H1 (cell line): ENCODE data around the gene CLEC1A. TPM values are rescaled to one million over a fixed set of nuclear protein-coding genes. Genes with fewer than 3 reads are reported as not detected.

Source experiments
- EGR1 ChIP-seq: IDR thresholded peaks from 2 replicates; pipeline ENCODE4 v1.6.1; 2011; ENCODE audit warnings: low read depth, low read length, borderline replicate concordance
- SAP30 ChIP-seq: fragments of 300-600 bp; sonication (generic); IDR thresholded peaks from 2 replicates; pipeline ENCODE4 v1.7.1; 2012; ENCODE audit warnings: low read length, moderate library complexity, mild to moderate bottlenecking, inconsistent platforms; ENCODE audit not compliant: insufficient read depth, insufficient replicate concordance
- polyA plus RNA-seq, 7 experiments: library from polyadenylated mRNA; depleted of rRNA in 3 of 7; stranded (reverse) in 5 of 7; unstranded in 2 of 7; fragments of >200 nt in 5 of 7; fragments of 200-250 nt in 2 of 7; gene quantifications; 1 replicate in 5 of 7; 2 replicates in 1 of 7; 4 replicates in 1 of 7; pipeline versions ENCODE4 v1.2.1 to v1.2.3, GENCODE V29; 2011 to 2013; ENCODE audit warnings: missing spikeins in 2 of 7, mixed read lengths in 2 of 7
- total RNA-seq: library from RNA; stranded (reverse); fragmentation: NEBNext Ultra II Directional; extraction: Animal tissue kit (Norgen Biotek cat#: 25700); gene quantifications from 2 replicates; pipeline ENCODE4 v1.2.1, GENCODE V29; 2021

The CLEC1A gene
- total and polyA plus RNA-seq, 2 of the 8 experiments (the other 6 are each of a cell fraction or from before 2014, with no cell fraction given), result 0.20 TPM; not detected in 1

GRCh38 chr12:10073261-10073660 lies 25.5 kb downstream of the CLEC1A start (continued):
- TF ChIP-seq SAP30, result no peak
- no peak for TF ChIP-seq EGR1
